Subcutaneous adipose tissue (tissue), 4 donors: ENCODE results near the gene PAF1. TPM values are rescaled to one million over a fixed set of nuclear protein-coding genes. Genes with fewer than 3 reads are reported as not detected.

Source experiments
- total RNA-seq, 4 donors: library from RNA; depleted of rRNA; stranded (reverse); fragments of >200 nt; gene quantifications; one replicate each; pipeline ENCODE4 v1.1.0, GENCODE V29; 2016
- TF ChIP-seq, protein P1 (sequence below): fragments of 450-650 bp; IDR thresholded peaks from one replicate; pipeline ENCODE4 v1.5.1; 2016; ENCODE audit warnings: low read depth, mild to moderate bottlenecking, control low read depth, antibody characterized with exemption, moderate library complexity

The PAF1 gene
- total RNA-seq, 4 donors from 2014 or later, result 24.3 to 32.4 (median 30.2) TPM

DNA sequence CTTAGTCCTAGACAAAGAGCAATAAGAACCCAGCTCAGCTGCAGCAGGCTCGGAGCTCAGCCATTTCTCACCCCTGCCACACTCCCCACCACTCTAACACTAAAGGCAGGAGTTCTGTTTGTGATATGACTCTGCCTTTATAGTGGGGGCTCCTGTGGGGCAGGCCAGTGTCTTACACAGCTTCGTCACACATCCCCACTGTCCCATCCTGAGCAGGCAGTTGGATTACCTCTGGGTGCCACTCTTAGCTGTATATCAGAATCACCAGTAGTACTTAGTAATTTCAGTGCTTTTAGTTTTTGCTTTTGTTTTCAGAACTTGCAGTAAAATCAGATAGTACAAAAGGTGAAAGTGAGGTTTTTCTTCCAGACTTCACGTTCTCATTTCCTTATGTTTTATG lies 31.9 kb downstream of the PAF1 start:
- TF ChIP-seq, protein P1, sequence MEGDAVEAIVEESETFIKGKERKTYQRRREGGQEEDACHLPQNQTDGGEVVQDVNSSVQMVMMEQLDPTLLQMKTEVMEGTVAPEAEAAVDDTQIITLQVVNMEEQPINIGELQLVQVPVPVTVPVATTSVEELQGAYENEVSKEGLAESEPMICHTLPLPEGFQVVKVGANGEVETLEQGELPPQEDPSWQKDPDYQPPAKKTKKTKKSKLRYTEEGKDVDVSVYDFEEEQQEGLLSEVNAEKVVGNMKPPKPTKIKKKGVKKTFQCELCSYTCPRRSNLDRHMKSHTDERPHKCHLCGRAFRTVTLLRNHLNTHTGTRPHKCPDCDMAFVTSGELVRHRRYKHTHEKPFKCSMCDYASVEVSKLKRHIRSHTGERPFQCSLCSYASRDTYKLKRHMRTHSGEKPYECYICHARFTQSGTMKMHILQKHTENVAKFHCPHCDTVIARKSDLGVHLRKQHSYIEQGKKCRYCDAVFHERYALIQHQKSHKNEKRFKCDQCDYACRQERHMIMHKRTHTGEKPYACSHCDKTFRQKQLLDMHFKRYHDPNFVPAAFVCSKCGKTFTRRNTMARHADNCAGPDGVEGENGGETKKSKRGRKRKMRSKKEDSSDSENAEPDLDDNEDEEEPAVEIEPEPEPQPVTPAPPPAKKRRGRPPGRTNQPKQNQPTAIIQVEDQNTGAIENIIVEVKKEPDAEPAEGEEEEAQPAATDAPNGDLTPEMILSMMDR, result no peak

DNA sequence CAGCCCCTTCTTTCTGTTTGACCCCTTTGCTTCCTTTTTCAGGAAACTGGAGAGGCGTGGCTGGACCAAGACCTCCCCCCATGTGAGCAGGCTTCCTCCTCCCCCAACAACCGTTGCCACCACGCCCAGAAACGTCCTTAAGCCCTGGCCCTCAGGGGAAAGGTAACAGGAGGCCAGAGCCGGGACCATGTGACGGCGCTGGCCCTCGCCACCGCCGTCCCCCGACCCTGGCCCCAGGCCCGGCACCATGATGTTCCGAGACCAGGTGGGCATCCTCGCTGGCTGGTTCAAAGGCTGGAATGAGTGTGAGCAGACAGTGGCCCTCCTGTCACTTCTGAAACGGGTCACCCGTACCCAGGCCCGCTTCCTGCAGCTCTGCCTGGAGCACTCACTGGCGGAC lies 34.3 kb downstream of the PAF1 start:
- TF ChIP-seq, protein P1, result no peak

DNA sequence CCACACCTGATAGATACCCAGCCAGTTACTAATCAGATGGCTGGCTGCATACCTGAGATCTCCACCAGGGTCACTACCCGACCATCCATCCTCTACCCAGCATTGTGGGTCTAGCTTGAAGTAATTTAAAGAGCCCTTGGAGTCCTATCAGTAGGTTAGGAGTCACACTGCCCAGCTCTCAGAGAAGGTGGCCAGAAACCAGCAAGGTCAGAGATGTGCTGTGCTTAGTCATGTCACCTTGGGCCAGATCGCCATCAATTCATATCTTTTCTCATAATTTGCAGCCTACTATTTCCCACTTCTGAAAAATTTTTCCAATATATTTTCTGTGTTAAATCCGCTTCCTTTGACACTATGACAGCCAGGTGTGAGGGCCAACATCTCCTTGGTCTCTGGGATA lies 34.8 kb downstream of the PAF1 start:
- TF ChIP-seq, protein P1, result no peak

DNA sequence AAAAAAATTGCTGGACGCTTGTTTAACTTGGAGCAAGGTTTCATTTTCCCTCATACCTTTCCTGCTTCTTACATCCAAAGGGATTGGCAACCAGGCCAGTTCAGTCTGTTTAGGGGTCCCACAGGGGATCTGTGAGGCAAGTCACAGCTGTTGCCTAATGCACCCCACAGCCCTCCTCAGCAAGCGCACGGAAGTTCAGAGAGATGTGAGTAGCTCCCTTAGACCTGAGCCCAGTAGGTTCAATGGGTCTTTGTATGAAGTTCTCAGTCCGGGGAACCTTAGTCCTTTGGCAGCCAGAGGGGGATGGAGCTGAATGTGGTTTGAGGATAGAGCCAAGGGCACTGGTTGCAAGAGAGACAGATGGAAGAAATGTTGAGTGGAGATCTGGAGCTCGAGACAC lies 35.7 kb downstream of the PAF1 start:
- TF ChIP-seq, protein P1, result no peak

DNA sequence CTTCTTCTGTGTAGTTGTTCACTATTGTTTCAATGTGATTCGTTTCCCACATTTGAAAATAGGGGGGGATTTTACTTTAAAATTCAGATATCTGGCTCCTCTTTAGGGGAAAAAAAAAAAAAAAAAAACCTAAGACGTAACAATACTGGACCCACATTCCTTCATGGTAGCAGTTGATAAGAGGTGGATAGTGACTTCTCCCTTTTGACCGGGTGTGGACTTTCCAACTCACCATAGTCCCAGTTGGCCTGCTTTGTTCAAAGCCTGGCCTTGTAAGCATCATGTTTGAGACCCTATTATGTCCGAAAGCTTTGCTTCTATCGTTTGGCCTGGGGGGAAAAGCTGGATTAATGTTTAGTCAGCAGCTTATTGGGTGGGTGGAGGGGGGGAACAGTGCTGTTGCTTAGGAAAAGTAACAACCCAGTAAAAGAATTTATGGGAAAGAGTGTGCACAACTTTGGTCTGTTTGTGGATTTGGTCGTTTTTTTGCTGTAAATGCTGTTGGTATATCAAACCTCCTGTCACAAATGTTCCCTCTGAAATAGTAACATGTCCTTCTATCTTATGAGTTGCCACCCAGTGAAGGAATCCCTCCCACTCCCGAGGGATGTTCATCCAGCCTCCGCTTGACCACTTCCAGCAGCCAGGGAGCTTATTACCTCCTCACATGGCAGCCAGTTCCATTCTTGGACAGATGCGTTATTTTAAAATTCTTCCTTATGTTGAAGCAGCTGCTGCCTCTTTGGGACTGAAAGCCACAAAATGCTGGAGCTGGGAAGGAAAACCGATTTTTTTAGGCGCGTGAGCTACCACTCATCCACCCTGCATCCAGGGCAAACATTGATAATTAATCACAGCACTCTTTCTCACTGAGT lies 38.3 kb downstream of the PAF1 start:
- TF ChIP-seq, protein P1, result no peak

DNA sequence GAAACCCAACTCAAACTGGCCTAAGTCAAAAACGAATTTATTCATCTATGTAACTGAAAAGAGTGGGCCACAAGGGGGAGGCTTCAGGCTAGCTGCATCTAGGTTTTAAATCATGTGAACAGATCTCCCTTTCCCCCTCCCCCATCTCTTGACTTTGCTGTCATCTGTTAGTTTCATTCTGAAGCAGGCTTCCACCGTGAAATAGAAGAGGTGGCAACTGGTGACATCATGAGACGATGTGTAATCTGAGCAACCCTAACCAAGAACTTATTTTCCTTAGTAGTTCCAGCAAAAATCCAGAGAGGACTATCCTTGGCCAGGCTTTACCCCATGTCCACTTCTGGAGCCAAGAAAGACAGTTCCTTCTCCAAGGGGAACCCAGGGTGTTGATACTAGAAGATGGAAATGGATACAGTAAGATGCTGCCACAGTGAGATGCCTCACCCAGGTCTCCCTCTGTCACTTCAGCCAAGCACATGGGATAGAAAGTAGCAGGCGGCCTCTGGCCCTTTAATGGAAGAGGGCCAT lies 39.3 kb downstream of the PAF1 start:
- TF ChIP-seq, protein P1, result no peak

DNA sequence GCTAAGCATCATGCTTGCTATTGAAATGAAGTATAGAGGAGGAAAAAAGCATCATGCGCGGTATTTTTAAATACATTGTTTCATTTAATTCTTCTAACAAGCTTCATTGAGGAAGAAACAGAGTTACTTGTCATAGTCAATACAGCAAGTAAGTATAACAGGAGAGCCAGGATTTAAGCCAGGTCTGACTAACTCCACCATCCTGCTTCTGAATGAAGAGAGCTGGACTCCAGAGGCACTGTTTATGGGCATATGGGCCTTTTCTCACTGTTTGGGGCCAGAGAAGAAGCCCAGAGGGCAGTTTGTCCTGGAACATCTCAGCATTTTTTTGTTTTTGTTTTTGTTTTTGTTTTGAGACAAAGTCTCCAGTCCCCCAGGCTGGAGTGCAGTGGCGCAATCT lies 40.8 kb downstream of the PAF1 start:
- TF ChIP-seq, protein P1, result no peak
